IMR-90 (cell line): ENCODE measurements around the gene MBD2. TPM values are rescaled to one million over a fixed set of nuclear protein-coding genes. Genes with fewer than 3 reads are reported as not detected.

Source experiments
- ATAC-seq: fragments of 200-7000 bp; cut with Tn5 transposase; 2 replicates; pipeline ENCODE4 v1.9.1; 2020; ENCODE audit warnings: low read depth, mild to moderate bottlenecking, moderate library complexity
- BruUV-seq: library from RNA; stranded (reverse); fragments of 400-500 nt; replicated peaks from 2 replicates; lab custom pipeline; 2021; lab: Mats Ljungman, UMichigan
- CTCF ChIA-PET: fragments of 300-600 bp; formaldehyde crosslinking; extraction: SDS; loops from one replicate; lab custom pipeline; 2021; ENCODE audit warnings: antibody characterized with exemption; lab: Yijun Ruan, JAX
- POLR2A ChIA-PET: fragments of 300-600 bp; sonication (Branson Sonifier 250); formaldehyde crosslinking; loops from one replicate; lab custom pipeline; 2022; ENCODE audit warnings: antibody characterized with exemption; ENCODE audit not compliant: unreplicated experiment; lab: Charles Lee
- DNase-seq: peaks from one replicate; pipeline ENCODE4 v3.0.0; 2013
- H2AFZ ChIP-seq: replicated peaks from 2 replicates; pipeline ENCODE3; 2013; ENCODE audit warnings: low read length, mild to moderate bottlenecking; ENCODE audit not compliant: poor library complexity
- H2AK5ac ChIP-seq: 2 replicates; pipeline ENCODE4 v1.6.1; 2013; ENCODE audit warnings: low read depth, low read length, inconsistent platforms
- H2AK9ac ChIP-seq: replicated peaks from 2 replicates; pipeline ENCODE3; 2013; ENCODE audit warnings: mild to moderate bottlenecking, low read depth, low read length, moderate library complexity; ENCODE audit not compliant: poor library complexity
- H2BK120ac ChIP-seq: 2 replicates; pipeline ENCODE4 v1.6.1; 2013; ENCODE audit warnings: low read depth, low read length, inconsistent platforms
- H2BK15ac ChIP-seq: 3 replicates; pipeline ENCODE4 v1.6.1; 2013; ENCODE audit warnings: low read depth, low read length, inconsistent platforms
- H2BK20ac ChIP-seq: 2 replicates; pipeline ENCODE4 v1.6.1; 2013; ENCODE audit warnings: low read depth, mild to moderate bottlenecking, inconsistent platforms, low read length, moderate library complexity
- H2BK5ac ChIP-seq: 2 replicates; pipeline ENCODE4 v1.6.1; 2013; ENCODE audit warnings: mild to moderate bottlenecking, low read depth, low read length, inconsistent platforms; ENCODE audit not compliant: poor library complexity, severe bottlenecking
- H3K14ac ChIP-seq: replicated peaks from 2 replicates; pipeline ENCODE4 v1.6.1; 2013; ENCODE audit warnings: low read depth, low read length, inconsistent platforms
- H3K18ac ChIP-seq: 2 replicates; pipeline ENCODE4 v1.6.1; 2013; ENCODE audit warnings: low read depth, low read length, control low read depth
- H3K23ac ChIP-seq: 2 replicates; pipeline ENCODE4 v1.6.1; 2013; ENCODE audit warnings: low read depth, low read length, inconsistent platforms
- H3K27ac ChIP-seq: 2 replicates; pipeline ENCODE4 v1.5.1; 2013; ENCODE audit warnings: mild to moderate bottlenecking, control low read depth, low read length; ENCODE audit not compliant: insufficient read depth
- H3K27me3 ChIP-seq: 2 replicates; pipeline ENCODE4 v1.6.1; 2013; ENCODE audit warnings: low read length; ENCODE audit not compliant: control insufficient read depth, insufficient read depth
- H3K36me3 ChIP-seq: 2 replicates; pipeline ENCODE4 v1.6.1; 2013; ENCODE audit warnings: low read length, mixed read lengths; ENCODE audit not compliant: control insufficient read depth, insufficient read depth
- H3K4ac ChIP-seq: 2 replicates; pipeline ENCODE4 v1.6.1; 2013; ENCODE audit warnings: low read depth, low read length, inconsistent platforms
- H3K4me1 ChIP-seq: 2 replicates; pipeline ENCODE4 v1.6.1; 2013; ENCODE audit warnings: low read length, mixed read lengths; ENCODE audit not compliant: control insufficient read depth, insufficient read depth
- H3K4me2 ChIP-seq: 2 replicates; pipeline ENCODE4 v1.6.1; 2013; ENCODE audit warnings: low read depth, mild to moderate bottlenecking, control low read depth, low read length, moderate library complexity
- H3K4me3 ChIP-seq: 2 replicates; pipeline ENCODE4 v1.5.1; 2013; ENCODE audit warnings: low read depth, mild to moderate bottlenecking, control low read depth, low read length, moderate library complexity; ENCODE audit not compliant: insufficient read depth
- H3K56ac ChIP-seq: 2 replicates; pipeline ENCODE4 v1.6.1; 2013; ENCODE audit warnings: low read length, inconsistent platforms; ENCODE audit not compliant: insufficient read depth; ENCODE audit errors: extremely low read depth
- H3K79me1 ChIP-seq, 2 experiments: 2 replicates each; pipeline ENCODE4 v1.6.1; 2013; ENCODE audit warnings: low read length in 2 of 2, inconsistent platforms in 1 of 2, low read depth in 1 of 2
- H3K9ac ChIP-seq: 2 replicates; pipeline ENCODE4 v1.6.1; 2013; ENCODE audit warnings: low read depth, low read length, control low read depth
- H3K9me1 ChIP-seq: 2 replicates; pipeline ENCODE4 v1.6.1; 2013; ENCODE audit warnings: low read length, inconsistent platforms; ENCODE audit not compliant: insufficient read depth
- H3K9me3 ChIP-seq: 2 replicates; pipeline ENCODE4 v1.6.1; 2013; ENCODE audit warnings: low read length; ENCODE audit not compliant: control insufficient read depth, insufficient read depth
- H4K20me1 ChIP-seq: 2 replicates; pipeline ENCODE4 v1.6.1; 2013; ENCODE audit warnings: low read length, inconsistent platforms; ENCODE audit not compliant: insufficient read depth
- H4K5ac ChIP-seq: 2 replicates; pipeline ENCODE4 v1.6.1; 2013; ENCODE audit warnings: mild to moderate bottlenecking, low read depth, low read length, control low read depth
- H4K8ac ChIP-seq, 2 experiments: 2 replicates each; pipeline ENCODE4 v1.6.1; 2013; ENCODE audit warnings: low read depth in 2 of 2, low read length in 2 of 2, control low read depth in 1 of 2, inconsistent platforms in 1 of 2
- H4K91ac ChIP-seq: 2 replicates; pipeline ENCODE4 v1.6.1; 2013; ENCODE audit warnings: low read depth, low read length, inconsistent platforms; ENCODE audit not compliant: insufficient read depth
- CEBPB ChIP-seq: IDR thresholded peaks from 2 replicates; pipeline ENCODE4 v1.6.1; 2012; ENCODE audit warnings: low read depth, low read length, improper control_type of control experiment
- FOS ChIP-seq: fragments of 150-350 bp; IDR thresholded peaks from 2 replicates; pipeline ENCODE4 v1.6.1; 2016; ENCODE audit warnings: low read depth, low read length
- NFE2L2 ChIP-seq: fragments of 150-350 bp; IDR thresholded peaks from 2 replicates; pipeline ENCODE4 v1.6.1; 2016; ENCODE audit warnings: low read depth, mild to moderate bottlenecking, low read length
- RAD21 ChIP-seq: IDR thresholded peaks from 2 replicates; pipeline ENCODE4 v1.6.1; 2012; ENCODE audit warnings: low read length, improper control_type of control experiment
- RCOR1 ChIP-seq: IDR thresholded peaks from 2 replicates; pipeline ENCODE4 v1.6.1; 2012; ENCODE audit warnings: mild to moderate bottlenecking, low read length, improper control_type of control experiment; ENCODE audit not compliant: insufficient replicate concordance
- RFX5 ChIP-seq: IDR thresholded peaks from 2 replicates; pipeline ENCODE4 v1.8.0; 2012; ENCODE audit warnings: low read depth, mild to moderate bottlenecking, low read length, moderate library complexity
- SMC3 ChIP-seq: fragments of 150-350 bp; IDR thresholded peaks from 2 replicates; pipeline ENCODE4 v1.6.1; 2016; ENCODE audit warnings: low read depth, mild to moderate bottlenecking, antibody characterized with exemption, low read length, moderate library complexity
- WGBS, 2 experiments: methylation state at CpG; one replicate each; pipeline versions ENCODE4 v1.1.5 to v1.1.7; 2013; ENCODE audit warnings: missing lambda C conversion rate in 2 of 2; ENCODE audit not compliant: insufficient read length in 1 of 2; ENCODE audit errors: extremely low coverage in 2 of 2; 5-methylcytosine and 5-hydroxymethylcytosine counted together
- dilution Hi-C: fragments of 300-500 bp; cut with HindIII; formaldehyde crosslinking; loops from one replicate; pipeline ENCODE4 v1.14.3; 2018; ENCODE audit warnings: low sequenced_read_pairs; ENCODE audit not compliant: unreplicated experiment
- in situ Hi-C: fragments of 300-500 bp; cut with MboI; formaldehyde crosslinking; loops from 3 replicates; pipeline ENCODE4 v1.14.3; 2019; ENCODE audit warnings: low sequenced_read_pairs, inconsistent platforms, mixed read lengths
- intact Hi-C: fragments of 100-400 bp; cut with micrococcal nuclease; formaldehyde crosslinking; loops from 2 replicates; pipeline ENCODE4 v1.10.0; 2022
- polyA plus RNA-seq, 3 experiments: library from polyadenylated mRNA; depleted of rRNA; stranded (reverse); fragments of >200 nt; gene quantifications; 2 replicates each; pipeline ENCODE4 v1.2.3, GENCODE V29; 2012; ENCODE audit warnings: low replicate concordance in 1 of 3
- total RNA-seq: library from RNA; depleted of rRNA; stranded (reverse); fragments of >200 nt; gene quantifications from 2 replicates; pipeline ENCODE4 v1.2.3, GENCODE V29; 2012

MBD2 gene
- total and polyA plus RNA-seq, 2 of the 4 experiments (the other 2 are of a cell fraction), result 9.7 to 29.5 TPM

- no peak for ATAC-seq
- no peak overlapping the region for H3K56ac ChIP-seq
- H2BK120ac ChIP-seq, result no peak overlapping the region
- no peak overlapping the region for H2BK15ac ChIP-seq
- TF ChIP-seq RCOR1 (no peak), NFE2L2 (no peak), RFX5 (no peak), SMC3 (no peak), RAD21 (no peak), FOS (no peak), CEBPB (no peak)
- peaks cover 9% of the 10 kb centered on the region for H3K36me3 ChIP-seq
- peaks cover 23 to 45% of the 10 kb centered on the region in 2 experiments for H3K79me1 ChIP-seq
- no peak overlapping the region for H3K4me3 ChIP-seq
- no peak overlapping the region for H2AFZ ChIP-seq
- ChIA-PET CTCF (no interaction called here), POLR2A (no interaction called here)
- dilution Hi-C loops, result no loop called here
- WGBS, 2 experiments, result no CpG with 5 or more reads among the region's 2 CpGs
- BruUV-seq, result no TSS peak
- H3K23ac ChIP-seq, result no peak overlapping the region
- no peak for DNase-seq
- no peak overlapping the region for H2BK5ac ChIP-seq
- H4K91ac ChIP-seq, result no peak overlapping the region
- H2AK5ac ChIP-seq, result no peak overlapping the region
- peaks cover 6% of the 10 kb centered on the region for H3K4me1 ChIP-seq
- no peak overlapping the region for H4K5ac ChIP-seq
- peaks cover 53% of the 10 kb centered on the region; the same call in 1 of the 2 replicates for H4K20me1 ChIP-seq
- no peak overlapping the region for H2AK9ac ChIP-seq
- H3K9me3 ChIP-seq, result no peaks in the 10 kb centered on the region
- no peak overlapping the region; the same call in 1 of the 2 replicates for H3K4me2 ChIP-seq
- no peaks in the 10 kb centered on the region for H3K27me3 ChIP-seq
- H3K27ac ChIP-seq, result no peak overlapping the region
- in situ Hi-C loops, result no loop called here
- no peak overlapping the region for H3K18ac ChIP-seq
- H3K9ac ChIP-seq, result no peak overlapping the region
- intact Hi-C loops, result no loop called here
- H3K9me1 ChIP-seq, result peaks cover 7% of the 10 kb centered on the region
- H3K4ac ChIP-seq, result no peak overlapping the region
- H3K14ac ChIP-seq, result no peak overlapping the region
- no peak overlapping the region for H4K8ac ChIP-seq
- no peak overlapping the region for H2BK20ac ChIP-seq
These were observed 18.0 kb downstream of the MBD2 start for GRCh38 chr18:54206447-54206846.
